Activated naive CD4-positive, alpha-beta T cell treated with anti-CD3 and anti-CD28 coated beads, Interleukin-2, amount 50 U/mL, for 72 hours (primary cell): ENCODE data around the gene ABTB2. TPM values are rescaled to one million over a fixed set of nuclear protein-coding genes. Genes with fewer than 3 reads are reported as not detected.

Experiments
- ATAC-seq, 2 donors: fragments of 150-1000 bp; cut with Tn5 transposase; 2 replicates each; pipeline ENCODE4 v1.10.0; 2021; ENCODE audit warnings: mild to moderate bottlenecking in 2 of 2, moderate library complexity in 2 of 2
- DNase-seq, 2 donors: peaks; one replicate each; pipeline ENCODE4 v3.0.0; 2021 to 2022; ENCODE audit warnings: low spot score in 2 of 2
- H3K27ac Mint-ChIP-seq, 2 donors: one replicate each; pipeline ENCODE4 v1.8.0; 2022; ENCODE audit warnings: mild to moderate bottlenecking in 2 of 2, mixed read lengths in 2 of 2
- H3K36me3 Mint-ChIP-seq, 2 donors: one replicate each; pipeline ENCODE4 v1.8.0; 2022; ENCODE audit warnings: mixed read lengths in 2 of 2
- H3K9me3 Mint-ChIP-seq, 2 donors: one replicate each; pipeline ENCODE4 v1.8.0; 2022; ENCODE audit warnings: mixed read lengths in 2 of 2
- total RNA-seq, 2 donors: library from RNA; stranded (reverse); gene quantifications; one replicate each; pipeline ENCODE4 v1.2.3, GENCODE V29; 2022

The ABTB2 gene
- total RNA-seq, 2 donors from 2014 or later, result 0.16 to 0.27 TPM

GRCh38 chr11:34379079-34379478, 21.3 kb upstream of the ABTB2 start:
- Mint-ChIP-seq H3K9me3 (peaks cover 18 to 26% of the 10 kb centered on the region in 2 donors), H3K36me3 (peaks cover 20 to 25% of the 10 kb centered on the region in 2 donors), H3K27ac (no peak overlapping the region)
- no peak for ATAC-seq
- DNase-seq, result no peak

- H3K27ac Mint-ChIP-seq, result no peak overlapping the region
- ATAC-seq, result no peak
- peaks cover 18 to 26% of the 10 kb centered on the region in 2 donors for H3K9me3 Mint-ChIP-seq
These were observed 15.9 kb upstream of the ABTB2 start for GRCh38 chr11:34373727-34374126.

GRCh38 chr11:34366522-34366921, 8.7 kb upstream of the ABTB2 start:
- no peak for DNase-seq
- H3K27ac Mint-ChIP-seq, result no peak overlapping the region

More at GRCh38 chr11:34373727-34374126, 15.9 kb upstream of the ABTB2 start:
- peaks cover 20 to 25% of the 10 kb centered on the region in 2 donors for H3K36me3 Mint-ChIP-seq
- DNase-seq, result no peak

GRCh38 chr11:34364102-34364501, 6.3 kb upstream of the ABTB2 start:
- DNase-seq, result no peak
- peak in 1 of 2 donors; percentile 55 for ATAC-seq
- Mint-ChIP-seq H3K36me3 (no peaks in the 10 kb centered on the region), H3K27ac (no peak overlapping the region), H3K9me3 (no peaks in the 10 kb centered on the region)

More at GRCh38 chr11:34366522-34366921, 8.7 kb upstream of the ABTB2 start:
- Mint-ChIP-seq H3K36me3 (no peaks in the 10 kb centered on the region), H3K9me3 (no peaks in the 10 kb centered on the region)
- no peak for ATAC-seq

- H3K36me3 Mint-ChIP-seq, result no peaks in the 10 kb centered on the region
- DNase-seq, result no peak
These were observed 5.7 kb upstream of the ABTB2 start for GRCh38 chr11:34363363-34364084.

GRCh38 chr11:34360046-34360445, 2.2 kb upstream of the ABTB2 start:
- no peaks in the 10 kb centered on the region for H3K9me3 Mint-ChIP-seq
- DNase-seq (no peak), ATAC-seq (no peak)
- no peak overlapping the region for H3K27ac Mint-ChIP-seq
- H3K36me3 Mint-ChIP-seq, result no peaks in the 10 kb centered on the region

More at GRCh38 chr11:34363363-34364084, 5.7 kb upstream of the ABTB2 start:
- no peak for ATAC-seq
- no peak overlapping the region for H3K27ac Mint-ChIP-seq
- H3K9me3 Mint-ChIP-seq, result no peaks in the 10 kb centered on the region

- Mint-ChIP-seq H3K9me3 (no peaks in the 10 kb centered on the region), H3K36me3 (no peaks in the 10 kb centered on the region), H3K27ac (no peak overlapping the region)
- ATAC-seq, result no peak
- no peak for DNase-seq
These were observed 1.7 kb upstream of the ABTB2 start for GRCh38 chr11:34359548-34359891.

- H3K9me3 Mint-ChIP-seq, result no peaks in the 10 kb centered on the region
- ATAC-seq (peak; percentile 4 to 10), DNase-seq (peak; percentile 59 to 72)
- H3K36me3 Mint-ChIP-seq, result no peaks in the 10 kb centered on the region
- H3K27ac Mint-ChIP-seq, result no peak overlapping the region
These were observed 1.1 kb upstream of the ABTB2 start for GRCh38 chr11:34358728-34359547.

- no peaks in the 10 kb centered on the region for H3K36me3 Mint-ChIP-seq
- DNase-seq, result peak in 1 of 2 donors; percentile 46
- no peak overlapping the region for H3K27ac Mint-ChIP-seq
- no peaks in the 10 kb centered on the region for H3K9me3 Mint-ChIP-seq
- peak; percentile 47 for ATAC-seq
These were observed 483 bp upstream of the ABTB2 start for GRCh38 chr11:34358258-34358727.

GRCh38 chr11:34356913-34357700, 703 bp downstream of the ABTB2 start:
- ATAC-seq (peak in 1 of 2 donors; percentile 12), DNase-seq (peak; percentile 47 to 57)
- no peaks in the 10 kb centered on the region for H3K36me3 Mint-ChIP-seq
- H3K27ac Mint-ChIP-seq, result no peak overlapping the region
- no peaks in the 10 kb centered on the region for H3K9me3 Mint-ChIP-seq

GRCh38 chr11:34356576-34356912, 1.3 kb downstream of the ABTB2 start:
- Mint-ChIP-seq H3K27ac (no peak overlapping the region), H3K9me3 (no peaks in the 10 kb centered on the region), H3K36me3 (no peaks in the 10 kb centered on the region)
- no peak for DNase-seq
- ATAC-seq, result no peak

- H3K36me3 Mint-ChIP-seq, result no peaks in the 10 kb centered on the region
- ATAC-seq (no peak), DNase-seq (no peak)
- no peaks in the 10 kb centered on the region for H3K9me3 Mint-ChIP-seq
- no peak overlapping the region for H3K27ac Mint-ChIP-seq
These were observed 1.7 kb downstream of the ABTB2 start for GRCh38 chr11:34356130-34356529.

GRCh38 chr11:34355726-34356125, 2.1 kb downstream of the ABTB2 start:
- ATAC-seq, result no peak
- DNase-seq, result no peak
- H3K27ac Mint-ChIP-seq, result no peak overlapping the region
- no peaks in the 10 kb centered on the region for H3K36me3 Mint-ChIP-seq
- H3K9me3 Mint-ChIP-seq, result no peaks in the 10 kb centered on the region

GRCh38 chr11:34354782-34355181, 3.0 kb downstream of the ABTB2 start:
- ATAC-seq, result no peak
- Mint-ChIP-seq H3K36me3 (no peaks in the 10 kb centered on the region), H3K27ac (no peak overlapping the region), H3K9me3 (no peaks in the 10 kb centered on the region)
- no peak for DNase-seq

GRCh38 chr11:34353881-34354280, 3.9 kb downstream of the ABTB2 start:
- no peak for ATAC-seq
- no peaks in the 10 kb centered on the region for H3K9me3 Mint-ChIP-seq
- H3K36me3 Mint-ChIP-seq, result no peaks in the 10 kb centered on the region
- DNase-seq, result no peak
- no peak overlapping the region for H3K27ac Mint-ChIP-seq

- ATAC-seq (no peak), DNase-seq (no peak)
- H3K36me3 Mint-ChIP-seq, result no peaks in the 10 kb centered on the region
- no peak overlapping the region for H3K27ac Mint-ChIP-seq
- no peaks in the 10 kb centered on the region for H3K9me3 Mint-ChIP-seq
These were observed 5.9 kb downstream of the ABTB2 start for GRCh38 chr11:34351687-34352469.
